ENCODE measurements around the gene TGM1.
A peak's percentile ranks its signal among the peaks of the same experiment; 100 is the strongest.

TGM1 gene

DNA sequence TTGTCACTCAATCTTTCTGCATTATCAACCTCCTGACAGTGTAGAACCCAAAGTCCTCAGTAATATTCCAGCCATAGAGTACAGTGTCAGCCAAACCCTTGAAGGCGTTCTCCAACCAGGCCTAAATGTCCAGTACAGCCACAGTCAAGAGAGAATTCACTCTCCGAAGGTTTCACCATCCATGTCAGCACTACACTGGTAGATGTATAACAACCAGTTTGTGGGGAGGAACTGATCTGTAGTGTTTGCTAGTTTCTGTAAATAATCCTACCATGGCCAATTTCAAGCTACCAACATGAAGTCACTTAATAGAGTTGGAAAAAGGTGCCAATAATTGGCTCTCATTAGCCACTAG lies 46.7 kb downstream of the TGM1 start:
- H3K27ac ChIP-seq (ENCODE audit: low read length) = no peak overlapping the region

GRCh38 chr14:24215495-24216344 lies 47.3 kb downstream of the TGM1 start, which contains the start of gene MDP1:
TSS of gene MDP1 (minus strand) at chr14:24216066. CDS start at chr14:24215955, 111 bp downstream.
- H3K27me3 ChIP-seq (ENCODE audit: control insufficient read depth, insufficient read depth, low read length) = no peaks in the 10 kb centered on the region
- H3K36me3 ChIP-seq (ENCODE audit: control insufficient read depth, insufficient read depth, low read length) = peaks cover 2% of the 10 kb centered on the region; the same call in 1 of the 2 replicates
- peak within 1 kb of the TSS; percentile 46 for H3K4me3 ChIP-seq (ENCODE audit: low read length)
- peaks cover 2% of the 10 kb centered on the region; the same call in 1 of the 2 replicates for H3K4me1 ChIP-seq (ENCODE audit: control insufficient read depth, insufficient read depth, low read length)
- WGBS (ENCODE audit: insufficient coverage, insufficient read length) = no CpG with 5 or more reads among the region's 40 CpGs
- DNase-seq (ENCODE audit: low read depth, low spot score) = peak; percentile 82
- H3K27ac ChIP-seq (ENCODE audit: low read length) = no peak within 1 kb of the TSS
- no peaks in the 10 kb centered on the region for H3K9me3 ChIP-seq (ENCODE audit: control insufficient read depth, insufficient read depth, low read length)

More for the DNA sequence above, 46.7 kb downstream of the TGM1 start:
- Histone ChIP-seq H3K4me1 (ENCODE audit: control insufficient read depth, insufficient read depth, low read length) (peaks cover 2% of the 10 kb centered on the region; the same call in 1 of the 2 replicates), H3K27me3 (ENCODE audit: control insufficient read depth, insufficient read depth, low read length) (no peaks in the 10 kb centered on the region), H3K9me3 (ENCODE audit: control insufficient read depth, insufficient read depth, low read length) (no peaks in the 10 kb centered on the region), H3K36me3 (ENCODE audit: control insufficient read depth, insufficient read depth, low read length) (peaks cover 2% of the 10 kb centered on the region; the same call in 1 of the 2 replicates), H3K4me3 (ENCODE audit: low read length) (no peak overlapping the region; the same call in 1 of the 2 replicates)
- no peak for DNase-seq (ENCODE audit: low read depth, low spot score)
- WGBS (ENCODE audit: insufficient coverage, insufficient read length) = no CpG with 5 or more reads among the region's 2 CpGs

GRCh38 chr14:24213866-24214662 lies 48.9 kb downstream of the TGM1 start:
- DNase-seq (ENCODE audit: low read depth, low spot score) = no peak
- peaks cover 2% of the 10 kb centered on the region; the same call in 1 of the 2 replicates for H3K4me1 ChIP-seq (ENCODE audit: control insufficient read depth, insufficient read depth, low read length)

DNA sequence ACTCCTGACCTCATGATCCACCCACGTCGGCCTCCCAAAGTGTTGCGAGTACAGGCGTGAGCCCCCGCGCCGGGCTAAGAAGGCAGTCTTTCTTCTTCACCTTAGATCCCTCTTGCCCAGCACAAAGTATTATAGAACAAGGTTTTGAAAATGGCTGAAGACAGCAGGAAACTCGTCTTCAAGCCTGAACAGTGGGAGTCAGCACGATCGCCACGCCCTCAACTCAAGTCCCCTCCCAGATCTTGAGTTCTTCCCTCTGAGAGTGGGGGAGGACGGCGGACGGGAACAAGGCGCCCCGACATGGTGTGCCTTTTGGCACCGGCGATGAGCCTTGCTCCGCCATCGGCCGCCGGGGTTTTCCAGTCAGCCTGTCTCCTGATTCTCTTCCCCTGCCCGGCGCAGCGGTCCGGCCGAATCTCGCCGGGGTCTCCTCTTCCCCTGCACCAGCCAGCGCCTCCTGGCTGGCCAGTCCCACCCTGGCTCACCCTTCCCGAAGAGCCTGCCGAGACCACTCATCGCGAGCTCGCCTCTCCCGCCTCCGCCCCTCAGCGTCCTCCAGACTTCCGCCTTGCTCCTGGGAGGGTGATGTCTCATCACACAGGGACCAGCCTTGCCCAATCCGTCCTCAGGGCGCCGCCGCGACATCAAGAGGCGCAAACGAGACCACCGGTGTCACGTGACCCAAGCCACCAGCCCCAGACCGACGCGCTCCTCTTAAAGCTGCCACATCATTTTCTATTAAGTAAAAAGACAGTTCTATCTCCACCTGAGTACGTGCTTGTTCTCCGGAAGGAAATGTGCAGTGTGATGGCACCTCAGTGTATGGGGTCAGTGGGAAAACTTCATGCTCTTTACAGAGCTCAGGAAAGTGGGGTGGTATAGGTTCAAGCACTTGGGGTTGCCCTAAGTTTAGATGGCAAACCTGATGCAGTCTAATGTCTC lies 49.8 kb downstream of the TGM1 start, which contains the start of gene CHMP4A:
TSS of gene CHMP4A (minus strand) at position 565 of the 942 bp plus-strand sequence. CDS start at position 516, 49 bp downstream.
- no peaks in the 10 kb centered on the region for H3K27me3 ChIP-seq (ENCODE audit: control insufficient read depth, insufficient read depth, low read length)
- no CpG with 5 or more reads among the region's 53 CpGs for WGBS (ENCODE audit: insufficient coverage, insufficient read length)
- peaks cover 2% of the 10 kb centered on the region; the same call in 1 of the 2 replicates for H3K4me1 ChIP-seq (ENCODE audit: control insufficient read depth, insufficient read depth, low read length)
- H3K9me3 ChIP-seq (ENCODE audit: control insufficient read depth, insufficient read depth, low read length) = no peaks in the 10 kb centered on the region
- H3K4me3 ChIP-seq (ENCODE audit: low read length) = peak within 1 kb of the TSS; percentile 66
- H3K36me3 ChIP-seq (ENCODE audit: control insufficient read depth, insufficient read depth, low read length) = peaks cover 8% of the 10 kb centered on the region
- DNase-seq (ENCODE audit: low read depth, low spot score) = peak; percentile 95
- H3K27ac ChIP-seq (ENCODE audit: low read length) = no peak within 1 kb of the TSS

More at GRCh38 chr14:24213866-24214662, 48.9 kb downstream of the TGM1 start:
- H3K9me3 ChIP-seq (ENCODE audit: control insufficient read depth, insufficient read depth, low read length) = no peaks in the 10 kb centered on the region
- WGBS (ENCODE audit: insufficient coverage, insufficient read length) = no CpG with 5 or more reads among the region's 7 CpGs
- H3K27me3 ChIP-seq (ENCODE audit: control insufficient read depth, insufficient read depth, low read length) = no peaks in the 10 kb centered on the region
- H3K36me3 ChIP-seq (ENCODE audit: control insufficient read depth, insufficient read depth, low read length) = peaks cover 8% of the 10 kb centered on the region
- H3K4me3 ChIP-seq (ENCODE audit: low read length) = peak overlapping the region; percentile 22; the same call in 1 of the 2 replicates
- no peak overlapping the region for H3K27ac ChIP-seq (ENCODE audit: low read length)

DNA sequence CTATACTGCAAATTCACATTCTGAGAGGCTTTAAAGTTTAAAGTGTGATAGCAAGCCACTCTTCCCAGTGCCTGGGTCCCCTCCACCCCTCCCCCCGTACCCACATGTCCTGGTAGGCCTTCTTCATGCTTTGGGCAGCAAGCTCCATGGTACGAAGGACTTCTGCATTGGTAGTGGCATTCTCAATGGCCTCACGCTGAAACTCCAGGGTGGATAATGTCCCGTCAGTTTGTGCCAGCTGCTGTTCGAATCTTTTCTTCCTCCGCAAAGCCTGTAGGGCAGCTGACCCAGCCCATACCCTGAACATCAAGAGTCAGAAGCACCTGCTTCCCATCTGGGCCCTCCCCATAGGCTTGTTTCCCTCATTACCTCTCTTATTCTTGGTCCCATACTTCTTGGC lies 51.7 kb downstream of the TGM1 start:
- DNase-seq (ENCODE audit: low read depth, low spot score) = no peak
- H3K27ac ChIP-seq (ENCODE audit: low read length) = no peak overlapping the region
- no peaks in the 10 kb centered on the region for H3K27me3 ChIP-seq (ENCODE audit: control insufficient read depth, insufficient read depth, low read length)
- WGBS (ENCODE audit: insufficient coverage, insufficient read length) = no CpG with 5 or more reads among the region's 6 CpGs
- H3K36me3 ChIP-seq (ENCODE audit: control insufficient read depth, insufficient read depth, low read length) = peaks cover 9% of the 10 kb centered on the region
- H3K9me3 ChIP-seq (ENCODE audit: control insufficient read depth, insufficient read depth, low read length) = no peaks in the 10 kb centered on the region
- no peak overlapping the region for H3K4me3 ChIP-seq (ENCODE audit: low read length)
- H3K4me1 ChIP-seq (ENCODE audit: control insufficient read depth, insufficient read depth, low read length) = peaks cover 2% of the 10 kb centered on the region; the same call in 1 of the 2 replicates

GRCh38 chr14:24207625-24208024 lies 55.4 kb downstream of the TGM1 start:
- no peaks in the 10 kb centered on the region for H3K27me3 ChIP-seq (ENCODE audit: control insufficient read depth, insufficient read depth, low read length)
- no peak overlapping the region for H3K4me3 ChIP-seq (ENCODE audit: low read length)
- no peaks in the 10 kb centered on the region for H3K9me3 ChIP-seq (ENCODE audit: control insufficient read depth, insufficient read depth, low read length)
- no peaks in the 10 kb centered on the region for H3K4me1 ChIP-seq (ENCODE audit: control insufficient read depth, insufficient read depth, low read length)
- no CpG with 5 or more reads among the region's 2 CpGs for WGBS (ENCODE audit: insufficient coverage, insufficient read length)
- H3K27ac ChIP-seq (ENCODE audit: low read length) = no peak overlapping the region
- peaks cover 14% of the 10 kb centered on the region for H3K36me3 ChIP-seq (ENCODE audit: control insufficient read depth, insufficient read depth, low read length)
- DNase-seq (ENCODE audit: low read depth, low spot score) = no peak

- Histone ChIP-seq H3K27me3 (ENCODE audit: control insufficient read depth, insufficient read depth, low read length) (no peaks in the 10 kb centered on the region), H3K4me1 (ENCODE audit: control insufficient read depth, insufficient read depth, low read length) (no peaks in the 10 kb centered on the region), H3K9me3 (ENCODE audit: control insufficient read depth, insufficient read depth, low read length) (no peaks in the 10 kb centered on the region), H3K4me3 (ENCODE audit: low read length) (no peak overlapping the region), H3K36me3 (ENCODE audit: control insufficient read depth, insufficient read depth, low read length) (peaks cover 14% of the 10 kb centered on the region), H3K27ac (ENCODE audit: low read length) (no peak overlapping the region)
- no CpG with 5 or more reads among the region's 5 CpGs for WGBS (ENCODE audit: insufficient coverage, insufficient read length)
- DNase-seq (ENCODE audit: low read depth, low spot score) = no peak
Measured at GRCh38 chr14:24207104-24207551, 55.8 kb downstream of the TGM1 start.

- WGBS (ENCODE audit: insufficient coverage, insufficient read length) = no CpG with 5 or more reads among the region's 11 CpGs
- Histone ChIP-seq H3K9me3 (ENCODE audit: control insufficient read depth, insufficient read depth, low read length) (no peaks in the 10 kb centered on the region), H3K27ac (ENCODE audit: low read length) (no peak overlapping the region), H3K27me3 (ENCODE audit: control insufficient read depth, insufficient read depth, low read length) (no peaks in the 10 kb centered on the region), H3K4me3 (ENCODE audit: low read length) (no peak overlapping the region), H3K36me3 (ENCODE audit: control insufficient read depth, insufficient read depth, low read length) (peaks cover 14% of the 10 kb centered on the region), H3K4me1 (ENCODE audit: control insufficient read depth, insufficient read depth, low read length) (no peaks in the 10 kb centered on the region)
- DNase-seq (ENCODE audit: low read depth, low spot score) = no peak
Measured at GRCh38 chr14:24206260-24207103, 56.5 kb downstream of the TGM1 start.
